Stomach smooth muscle (tissue), 2 donors: ENCODE results near the gene STX4.
A peak's percentile ranks its signal among the peaks of the same experiment; 100 is the strongest.

Experiments used
- H3K27ac ChIP-seq: one replicate; pipeline ENCODE4 v1.7.0; 2013; ENCODE audit warnings: mild to moderate bottlenecking, low read length, inconsistent platforms
- H3K27me3 ChIP-seq, 2 donors: one replicate each; pipeline ENCODE4 v1.7.0; 2013; ENCODE audit warnings: low read length in 2 of 2; ENCODE audit not compliant: insufficient read depth in 2 of 2, control insufficient read depth in 1 of 2
- H3K36me3 ChIP-seq, 2 donors: one replicate each; pipeline ENCODE4 v1.7.0; 2013; ENCODE audit warnings: low read length in 2 of 2; ENCODE audit not compliant: control insufficient read depth in 2 of 2, insufficient read depth in 2 of 2
- H3K4me1 ChIP-seq: one replicate; pipeline ENCODE4 v1.7.0; 2013; ENCODE audit warnings: low read length; ENCODE audit not compliant: control insufficient read depth, insufficient read depth
- H3K4me3 ChIP-seq, 2 donors: one replicate each; pipeline ENCODE4 v1.7.0; 2013; ENCODE audit warnings: low read length in 2 of 2
- H3K9ac ChIP-seq, 2 donors: one replicate each; pipeline ENCODE4 v1.7.0; 2013; ENCODE audit warnings: low read length in 2 of 2, mild to moderate bottlenecking in 1 of 2
- H3K9me3 ChIP-seq, 2 donors: one replicate each; pipeline ENCODE4 v1.7.0; 2013; ENCODE audit warnings: low read length in 2 of 2; ENCODE audit not compliant: control insufficient read depth in 2 of 2
- donor health status: healthy.
- donor health status: Pancreatic carcinoma.

STX4 gene

GRCh38 chr16:30991052-30991451, 42.3 kb upstream of the STX4 start:
- H3K9me3 ChIP-seq = no peaks in the 10 kb centered on the region
- H3K36me3 ChIP-seq = no peaks in the 10 kb centered on the region
- H3K4me3 ChIP-seq = no peak overlapping the region

GRCh38 chr16:30992276-30992780, 41.0 kb upstream of the STX4 start:
- no peaks in the 10 kb centered on the region for H3K9me3 ChIP-seq
- H3K9ac ChIP-seq = no peak overlapping the region
- H3K4me1 ChIP-seq = peaks cover 11% of the 10 kb centered on the region
- peaks cover 0 to 2% of the 10 kb centered on the region in 2 donors for H3K27me3 ChIP-seq
- H3K27ac ChIP-seq = no peak overlapping the region
- H3K4me3 ChIP-seq = no peak overlapping the region
- H3K36me3 ChIP-seq = no peaks in the 10 kb centered on the region

More at GRCh38 chr16:30991052-30991451, 42.3 kb upstream of the STX4 start:
- Histone ChIP-seq H3K9ac (no peak overlapping the region), H3K27ac (no peak overlapping the region), H3K4me1 (peaks cover 1% of the 10 kb centered on the region), H3K27me3 (peaks cover 0 to 2% of the 10 kb centered on the region in 2 donors)

- no peak overlapping the region for H3K4me3 ChIP-seq
- H3K27me3 ChIP-seq = peaks cover 0 to 2% of the 10 kb centered on the region in 2 donors
- H3K4me1 ChIP-seq = peaks cover 17% of the 10 kb centered on the region
- no peak overlapping the region for H3K9ac ChIP-seq
- H3K9me3 ChIP-seq = no peaks in the 10 kb centered on the region
- no peak overlapping the region for H3K27ac ChIP-seq
- no peaks in the 10 kb centered on the region for H3K36me3 ChIP-seq
These were observed 40.2 kb upstream of the STX4 start for GRCh38 chr16:30992931-30993816.

GRCh38 chr16:30995927-30996323, 37.4 kb upstream of the STX4 start:
- Histone ChIP-seq H3K4me1 (peaks cover 21% of the 10 kb centered on the region), H3K9me3 (no peaks in the 10 kb centered on the region), H3K4me3 (peak overlapping the region; percentile 81 to 84), H3K9ac (peak overlapping the region in 1 of 2 donors; percentile 80), H3K36me3 (no peaks in the 10 kb centered on the region), H3K27ac (no peak overlapping the region), H3K27me3 (no peaks in the 10 kb centered on the region)

- H3K4me1 ChIP-seq = peaks cover 21% of the 10 kb centered on the region
These were observed 36.9 kb upstream of the STX4 start for GRCh38 chr16:30996324-30996984.

GRCh38 chr16:30996985-30997724, 36.2 kb upstream of the STX4 start:
- H3K9me3 ChIP-seq = no peaks in the 10 kb centered on the region
- H3K36me3 ChIP-seq = no peaks in the 10 kb centered on the region
- peak overlapping the region; percentile 41 for H3K27ac ChIP-seq
- H3K27me3 ChIP-seq = no peaks in the 10 kb centered on the region
- H3K4me3 ChIP-seq = peak overlapping the region; percentile 81 to 84
- peak overlapping the region; percentile 73 to 80 for H3K9ac ChIP-seq
- peaks cover 21% of the 10 kb centered on the region for H3K4me1 ChIP-seq

More at GRCh38 chr16:30996324-30996984, 36.9 kb upstream of the STX4 start:
- H3K4me3 ChIP-seq = peak overlapping the region; percentile 81 to 84
- H3K9ac ChIP-seq = peak overlapping the region; percentile 73 to 80
- H3K27ac ChIP-seq = peak overlapping the region; percentile 41
- no peaks in the 10 kb centered on the region for H3K36me3 ChIP-seq
- no peaks in the 10 kb centered on the region for H3K9me3 ChIP-seq
- H3K27me3 ChIP-seq = no peaks in the 10 kb centered on the region

GRCh38 chr16:30997725-30998711, 35.3 kb upstream of the STX4 start:
- Histone ChIP-seq H3K4me3 (peak overlapping the region; percentile 81 to 84), H3K4me1 (peaks cover 23% of the 10 kb centered on the region), H3K36me3 (no peaks in the 10 kb centered on the region), H3K9me3 (no peaks in the 10 kb centered on the region), H3K27me3 (no peaks in the 10 kb centered on the region), H3K27ac (no peak overlapping the region), H3K9ac (peak overlapping the region; percentile 42 to 60)

- peaks cover 23% of the 10 kb centered on the region for H3K4me1 ChIP-seq
- no peaks in the 10 kb centered on the region for H3K9me3 ChIP-seq
- H3K4me3 ChIP-seq = no peak overlapping the region
- no peaks in the 10 kb centered on the region for H3K27me3 ChIP-seq
- no peak overlapping the region for H3K27ac ChIP-seq
- no peaks in the 10 kb centered on the region for H3K36me3 ChIP-seq
- no peak overlapping the region for H3K9ac ChIP-seq
These were observed 34.3 kb upstream of the STX4 start for GRCh38 chr16:30998852-30999761.
